NCI-H2107 treated with DMSO at 0.1 percent for 48 hours (cell line): ENCODE measurements around the gene ASTE1.
"Not testable (repeated sequence)": the region's sequence is repeated elsewhere in the genome, so short reads cannot be mapped to it uniquely, and the experiment has no call there.

Experiments used
- DNase-seq: peaks from one replicate; lab custom pipeline; 2025; ENCODE audit not compliant: unreplicated experiment; lab: John Stamatoyannopoulos, UW

Gene ASTE1

GRCh38 chr3:131026321-131027151 is at the start of gene ASTE1, which contains the start of gene NEK11:
Gene ASTE1 (minus strand): TSS chr3:131026825. CDS start chr3:131025306, 1,519 bp downstream.
Gene NEK11 (plus strand): TSS chr3:131026877. CDS start chr3:131029709, 2,832 bp downstream.
- DNase-seq = peak; percentile 85

- DNase-seq = peak; percentile 86
Measured at GRCh38 chr3:131075632-131076328, 49.2 kb upstream of the ASTE1 start.

- no peak for DNase-seq
Measured at GRCh38 chr3:131072845-131073244, 46.2 kb upstream of the ASTE1 start.

GRCh38 chr3:131072099-131072559 is 45.5 kb upstream of the ASTE1 start:
- no peak for DNase-seq

- DNase-seq = peak; percentile 51
Measured at GRCh38 chr3:131067983-131068382, 41.4 kb upstream of the ASTE1 start.

GRCh38 chr3:131053043-131053859 is 26.6 kb upstream of the ASTE1 start:
- DNase-seq = no peak

- DNase-seq = no peak
Measured at GRCh38 chr3:131050001-131050400, 23.4 kb upstream of the ASTE1 start.

- no peak for DNase-seq
Measured at GRCh38 chr3:131048030-131048429, 21.4 kb upstream of the ASTE1 start.

- no peak for DNase-seq
Measured at GRCh38 chr3:131047582-131047981, 21.0 kb upstream of the ASTE1 start.

- DNase-seq = not testable (repeated sequence)
Measured at GRCh38 chr3:131042271-131042985, 15.8 kb upstream of the ASTE1 start.

GRCh38 chr3:131038326-131038725 is 11.7 kb upstream of the ASTE1 start:
- DNase-seq = no peak

GRCh38 chr3:131036986-131037385 is 10.4 kb upstream of the ASTE1 start:
- no peak for DNase-seq

GRCh38 chr3:131036200-131036816 is 9.7 kb upstream of the ASTE1 start:
- DNase-seq = no peak

GRCh38 chr3:131033480-131034080 is 7.0 kb upstream of the ASTE1 start:
- peak; percentile 21 for DNase-seq

- no peak for DNase-seq
Measured at GRCh38 chr3:131031660-131032059, 5.0 kb upstream of the ASTE1 start.

GRCh38 chr3:131028844-131029243 is 2.2 kb upstream of the ASTE1 start:
- DNase-seq = no peak

GRCh38 chr3:131025539-131025938 is 1.1 kb downstream of the ASTE1 start:
- no peak for DNase-seq

GRCh38 chr3:131020122-131020693 is 6.4 kb downstream of the ASTE1 start:
- DNase-seq = no peak

GRCh38 chr3:131018970-131019369 is 7.7 kb downstream of the ASTE1 start:
- no peak for DNase-seq
